ENCODE measurements around the gene PITRM1.

Gene PITRM1

DNA sequence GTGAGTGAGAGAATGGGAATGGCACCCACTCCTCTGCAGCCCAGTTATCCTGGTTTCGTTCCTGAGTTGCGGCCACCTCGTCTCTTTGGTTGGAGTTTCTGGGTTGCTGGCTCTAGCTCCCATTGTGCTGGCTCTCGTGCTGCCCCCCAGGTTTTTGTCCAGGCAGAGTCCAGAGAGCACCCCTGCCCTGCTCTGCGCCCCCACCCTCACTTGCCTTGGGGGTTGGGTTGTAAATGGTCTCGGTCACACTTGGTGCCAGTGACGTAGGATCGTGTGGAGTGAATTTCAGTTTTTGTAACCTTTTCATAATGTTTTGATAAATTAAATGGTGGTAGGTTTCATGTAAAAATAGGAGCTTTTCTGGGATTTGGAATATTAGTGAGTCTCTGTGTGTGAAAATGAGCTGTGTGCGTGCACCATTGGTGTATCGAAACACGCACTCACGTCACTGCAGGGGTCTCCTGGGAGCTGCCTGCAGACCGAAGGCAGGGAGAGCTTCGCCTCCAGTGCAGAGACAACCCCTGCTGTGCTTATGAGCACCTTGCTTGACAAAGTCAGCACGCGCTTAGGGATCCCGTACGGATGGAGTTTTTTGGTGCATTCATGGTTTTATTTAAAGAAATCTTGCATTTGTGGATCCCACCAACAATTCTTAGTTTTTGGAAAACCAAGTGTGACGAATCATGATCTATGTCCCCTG lies 72.3 kb downstream of the PITRM1 start:
- DNase-seq, result no peak

DNA sequence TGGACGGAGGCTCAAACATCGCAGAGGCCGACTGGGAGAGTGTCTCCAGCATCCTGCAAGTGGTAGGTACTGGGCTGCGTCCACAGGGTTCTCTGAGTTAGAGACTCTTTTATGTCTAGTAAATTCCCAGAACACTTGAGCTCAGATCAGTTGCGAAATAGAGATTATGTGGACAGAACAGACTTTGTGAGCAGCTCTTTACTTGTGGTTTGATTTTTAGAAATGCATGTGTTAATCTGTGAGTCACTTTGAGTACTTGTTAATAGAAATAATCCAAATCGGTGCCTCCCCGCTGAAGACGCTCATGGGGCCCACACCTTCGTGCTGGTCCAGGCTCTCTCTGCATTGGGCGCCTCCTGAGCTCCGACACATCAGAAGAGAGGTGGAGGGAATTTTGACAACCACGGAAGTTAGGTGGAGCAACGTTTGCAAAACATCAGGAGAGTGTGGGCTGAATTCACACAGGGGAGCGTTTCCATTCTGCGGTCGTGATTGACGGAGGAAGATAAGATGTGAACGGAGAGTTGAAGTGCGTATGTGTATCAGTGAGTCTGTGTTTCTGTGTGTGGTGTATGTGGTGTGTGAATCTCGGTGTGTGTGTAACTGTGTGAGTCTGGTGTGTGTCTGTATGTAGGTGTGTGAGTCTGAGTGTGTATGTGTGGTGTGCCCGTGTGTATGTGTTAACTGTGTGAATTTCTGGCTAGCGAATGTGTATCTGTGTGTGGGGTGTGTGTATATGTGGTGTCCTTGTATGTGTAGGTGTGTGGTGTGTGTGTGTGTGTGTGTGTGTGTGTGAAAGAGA lies 73.1 kb downstream of the PITRM1 start:
- DNase-seq, result no peak

DNA sequence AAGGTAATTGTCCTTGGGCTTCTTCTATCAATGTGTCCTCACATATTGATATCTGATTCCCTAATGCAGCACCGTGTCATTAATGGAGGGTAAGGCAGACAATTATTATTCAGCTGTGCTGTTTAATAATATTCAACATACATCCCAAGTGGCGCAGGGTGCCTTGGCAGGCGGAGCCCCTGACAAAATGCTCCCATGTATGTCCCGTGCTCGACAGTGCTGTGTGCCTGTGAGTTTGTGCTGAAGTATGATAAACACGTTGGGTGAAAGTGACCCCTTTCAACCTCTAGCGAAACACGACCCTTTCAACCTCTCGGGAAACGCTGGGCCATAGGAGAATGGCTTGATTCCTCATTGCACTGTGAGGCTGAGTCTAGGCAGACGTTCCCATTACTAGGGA lies 73.9 kb downstream of the PITRM1 start:
- DNase-seq, result no peak

DNA sequence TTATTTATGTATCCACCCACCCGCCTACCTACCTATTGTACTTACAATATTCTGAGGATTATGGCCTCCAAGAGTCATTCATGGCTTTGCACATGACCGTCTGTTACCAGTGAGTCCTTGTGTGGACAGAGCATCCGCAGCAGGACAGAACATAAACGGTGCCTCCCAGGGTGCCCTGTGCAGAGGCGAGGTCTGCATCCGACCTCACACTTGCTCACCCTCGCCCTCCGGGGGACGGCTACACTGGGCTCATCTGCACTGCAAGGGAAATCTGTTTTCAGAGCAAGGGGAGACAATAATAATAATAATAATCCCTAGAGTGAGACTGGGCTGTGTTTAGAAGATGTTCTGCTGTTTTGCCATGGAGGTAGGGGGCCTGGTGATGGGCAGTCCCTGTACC lies 75.4 kb downstream of the PITRM1 start:
- no peak for DNase-seq

DNA sequence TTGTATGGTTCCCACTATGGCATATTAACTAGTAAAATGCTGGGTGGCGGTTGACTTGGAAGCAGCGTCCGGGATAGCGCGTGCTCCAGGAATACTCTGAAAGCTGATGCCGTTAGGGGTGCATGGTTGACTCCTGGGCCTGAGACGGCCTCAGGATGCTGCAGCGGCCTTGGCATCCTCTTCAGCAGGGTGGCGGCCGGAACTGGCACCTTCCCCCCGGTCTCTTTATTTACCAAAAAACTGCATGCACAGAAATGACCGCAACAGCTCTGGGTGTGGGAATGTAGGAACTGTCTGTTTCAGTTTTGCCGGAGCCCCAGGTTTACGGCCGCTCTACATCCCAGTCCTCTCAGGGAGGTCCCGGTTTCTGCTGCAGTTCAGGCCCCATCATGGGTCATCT lies 76.4 kb downstream of the PITRM1 start:
- no peak for DNase-seq

DNA sequence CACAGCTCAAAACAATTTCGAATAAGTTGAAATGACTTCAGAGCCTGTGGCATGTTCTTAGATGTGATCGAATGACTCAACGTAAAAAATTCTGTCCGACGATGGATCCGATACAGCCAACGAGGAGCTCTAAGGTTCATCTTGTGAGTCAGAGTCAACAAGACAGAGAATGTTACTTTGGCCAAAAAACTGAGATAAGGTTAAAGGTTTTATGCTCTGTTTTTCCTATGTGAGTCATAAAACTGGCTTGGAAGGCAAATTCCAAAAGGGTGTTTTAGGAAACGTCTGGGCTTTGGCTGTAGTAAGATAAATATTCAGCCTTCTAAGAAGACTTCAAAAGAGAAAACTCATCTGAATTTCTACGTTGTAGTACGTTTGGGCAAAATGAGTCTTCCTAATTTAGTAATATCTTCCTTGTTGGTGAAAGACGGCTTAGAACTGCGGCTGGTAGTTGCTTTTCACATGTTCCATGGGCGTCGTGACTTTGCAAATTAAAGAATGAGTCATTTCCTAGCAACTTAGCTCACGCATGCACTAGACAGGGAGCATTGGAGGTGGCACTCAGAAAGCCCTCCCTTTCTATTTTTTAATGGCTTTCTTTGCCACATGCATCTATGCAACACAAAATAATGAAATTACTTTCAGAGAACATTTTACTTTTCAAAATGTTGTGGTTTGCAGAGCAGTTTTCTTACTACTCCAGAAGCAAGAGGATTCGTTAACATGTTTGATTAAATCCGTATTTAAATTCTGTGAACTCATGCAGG lies 77.0 kb downstream of the PITRM1 start:
- DNase-seq, result no peak

DNA sequence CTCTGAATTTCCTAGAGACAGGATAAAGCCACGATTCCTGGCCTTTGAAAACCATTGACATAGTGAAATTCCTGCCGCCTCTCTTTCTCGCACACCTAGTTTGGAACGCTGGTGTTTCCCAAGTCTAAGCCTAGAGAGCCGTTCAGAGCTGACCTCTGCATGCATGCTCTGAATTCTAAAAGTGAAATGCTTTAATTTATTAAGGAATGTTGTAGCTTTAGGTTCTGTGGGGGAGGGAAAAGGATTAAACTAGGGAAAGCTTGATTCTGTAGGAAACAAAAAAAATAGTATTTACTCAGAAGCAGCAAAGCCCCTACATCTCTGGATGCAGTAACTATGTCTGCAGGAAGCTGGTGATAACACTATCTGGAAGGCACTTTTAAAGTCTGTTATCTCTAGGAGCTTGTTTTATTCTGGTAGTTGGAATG lies 78.0 kb downstream of the PITRM1 start:
- no peak for DNase-seq

DNA sequence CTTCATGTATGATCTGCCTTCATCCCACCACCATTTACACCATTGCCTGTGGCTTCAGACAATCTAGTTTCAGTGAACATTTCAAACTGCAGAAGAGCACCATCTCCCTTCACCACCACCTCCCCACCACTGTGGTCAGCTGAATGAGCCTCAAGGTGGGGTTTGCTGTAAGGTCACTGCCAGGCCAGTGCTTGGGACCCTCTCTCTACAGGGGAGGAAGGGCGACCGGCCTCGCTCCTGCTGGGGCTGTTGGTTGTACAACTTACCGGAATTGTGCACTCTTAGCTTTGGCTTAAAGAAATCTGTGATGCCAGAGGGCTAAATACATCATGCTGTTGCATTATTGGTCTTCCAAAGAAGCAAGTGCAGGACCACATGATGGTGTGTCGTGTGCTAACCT lies 78.6 kb downstream of the PITRM1 start:
- DNase-seq, result no peak

DNA sequence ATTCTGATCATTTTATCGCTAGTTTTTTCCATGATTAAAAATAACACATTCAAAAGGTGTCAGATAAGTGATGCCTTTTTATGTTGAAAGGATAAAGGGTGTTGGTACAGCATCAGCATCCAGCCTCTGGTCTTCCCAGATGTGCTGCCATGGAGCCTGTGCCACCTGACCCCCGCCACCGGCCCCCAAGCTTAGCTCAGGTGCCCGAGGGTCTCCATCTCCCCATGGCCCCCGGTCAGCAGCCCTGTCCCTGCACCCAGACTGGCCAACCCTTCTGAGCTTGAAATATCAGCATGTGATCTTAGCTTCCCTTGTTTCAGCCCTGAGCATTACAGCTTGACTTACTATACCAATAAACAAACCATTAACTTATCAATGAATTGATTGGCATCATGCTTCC lies 80.7 kb downstream of the PITRM1 start:
- DNase-seq, result no peak

DNA sequence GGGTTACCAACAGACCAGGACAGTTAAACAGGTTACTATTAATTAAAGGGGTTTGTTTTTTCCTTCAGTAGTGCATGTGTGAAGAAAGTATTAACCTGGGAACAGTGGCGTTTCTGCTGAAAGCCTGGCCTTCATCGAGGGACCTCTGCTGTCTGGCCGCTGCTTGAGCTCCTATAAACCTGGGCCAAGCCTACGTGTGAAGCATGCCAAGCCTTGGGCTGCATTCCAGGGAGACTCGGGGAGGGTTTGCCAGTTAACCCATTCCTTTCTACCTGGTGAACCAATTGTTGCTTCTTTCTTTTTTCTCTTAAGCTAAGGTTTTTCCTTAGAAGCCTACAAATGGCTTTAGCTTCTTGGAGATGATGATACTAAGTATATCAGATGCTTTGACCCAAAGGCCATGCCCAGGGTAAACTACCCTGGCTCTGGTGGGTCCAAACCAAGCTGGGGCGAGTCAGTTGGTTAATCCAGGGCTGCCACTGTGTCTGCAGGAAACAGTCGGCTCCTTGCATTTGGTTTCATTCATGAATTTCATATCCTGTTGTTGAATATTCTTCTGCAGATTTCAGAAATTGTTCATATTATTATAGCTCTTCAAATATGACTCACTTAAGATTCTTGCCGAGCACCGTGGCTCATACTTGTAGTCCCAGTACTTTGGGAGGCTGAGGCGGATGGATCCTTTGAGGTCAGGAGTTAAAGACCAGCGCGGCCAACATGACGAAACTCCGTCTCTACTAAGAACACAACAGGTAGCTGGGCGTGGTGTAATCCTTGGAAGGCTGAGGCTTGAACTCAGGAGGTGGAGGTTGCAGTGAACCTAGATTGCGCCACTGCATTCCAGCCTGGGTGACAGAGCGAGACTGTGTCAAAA lies 81.4 kb downstream of the PITRM1 start:
- no peak for DNase-seq

DNA sequence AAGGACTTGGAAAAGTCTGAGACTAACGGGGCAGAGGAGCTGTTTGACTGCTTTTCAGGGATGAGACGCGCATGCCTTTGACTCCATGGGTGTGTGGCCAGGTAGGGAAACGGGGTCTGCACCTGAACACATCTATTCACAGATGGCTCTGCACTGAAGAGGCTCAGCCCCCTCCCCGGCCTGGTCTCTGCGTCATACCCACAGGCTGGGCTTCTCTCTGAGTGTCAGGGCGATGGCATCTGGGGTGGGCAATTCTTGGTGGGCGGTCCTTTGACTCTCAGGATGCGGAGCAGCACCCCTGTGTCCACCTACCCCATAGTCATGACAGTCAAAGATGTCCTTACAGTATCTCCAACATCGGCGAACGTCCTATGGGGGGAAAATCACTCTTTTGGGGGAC lies 82.2 kb downstream of the PITRM1 start:
- DNase-seq, result no peak
